Testis (tissue), 3 donors: ENCODE data around the gene ASB6. TPM values are rescaled to one million over a fixed set of nuclear protein-coding genes. Genes with fewer than 3 reads are reported as not detected.

ENCODE experiments used
- DNase-seq: peaks from one replicate; pipeline ENCODE4 v3.0.0-alpha.2; 2019
- H3K27ac ChIP-seq, 2 donors: fragments of 200-600 bp; sonication (generic); one replicate each; pipeline ENCODE4 v1.5.1; 2019
- H3K27me3 ChIP-seq: fragments of 200-600 bp; sonication (generic); one replicate; pipeline ENCODE4 v1.5.1; 2019
- H3K36me3 ChIP-seq: fragments of 200-600 bp; sonication (generic); one replicate; pipeline ENCODE4 v1.5.1; 2017; ENCODE audit warnings: low read depth; ENCODE audit errors: missing control alignments
- H3K4me1 ChIP-seq: fragments of 200-600 bp; sonication (generic); one replicate; pipeline ENCODE4 v1.5.1; 2019
- H3K4me3 ChIP-seq, 2 donors: fragments of 200-600 bp; sonication (generic); one replicate each; pipeline ENCODE4 v1.5.1; 2017 to 2019
- H3K9me3 ChIP-seq: fragments of 200-600 bp; sonication (generic); one replicate; pipeline ENCODE4 v1.5.1; 2017
- POLR2A ChIP-seq: fragments of 450-650 bp; IDR thresholded peaks from one replicate; pipeline ENCODE4 v1.6.1; 2017; ENCODE audit warnings: antibody characterized with exemption, mild to moderate bottlenecking, moderate library complexity
- WGBS, 2 donors: methylation state at CpG; one replicate each; pipeline ENCODE4 v1.1.5; 2018; 5-methylcytosine and 5-hydroxymethylcytosine counted together
- intact Hi-C: fragments of 100-400 bp; cut with DNase I; formaldehyde crosslinking; loops from one replicate; pipeline ENCODE4 v1.15.1; 2023; ENCODE audit warnings: low total_unique reads
- polyA plus RNA-seq: library from polyadenylated mRNA; stranded (reverse); fragments of 350-450 nt; fragmentation: Illumina TruSeq; extraction: RNeasy Lipid Tissue Mini Kit (QIAGEN cat#74804); gene quantifications from one replicate; pipeline ENCODE4 v1.2.3, GENCODE V29; 2014; ENCODE audit warnings: low read depth, low replicate concordance; ENCODE audit not compliant: insufficient read depth
- total RNA-seq, 2 donors: library from RNA; depleted of rRNA; stranded (reverse); fragments of >200 nt; gene quantifications; one replicate each; pipeline ENCODE4 v1.2.3, GENCODE V29; 2016
- TF ChIP-seq, protein P1 (sequence below), 3 experiments: fragments of 450-650 bp in 2 of 3; fragments of 200-600 bp in 1 of 3; sonication (generic) in 1 of 3; IDR thresholded peaks; one replicate each; pipeline ENCODE4 v1.5.1; 2016 to 2019; ENCODE audit warnings: antibody characterized with exemption in 3 of 3, mild to moderate bottlenecking in 2 of 3, moderate library complexity in 1 of 3

ASB6 gene
- total and polyA plus RNA-seq, 3 donors from 2014 or later, result 21.4 to 61.7 (median 51.2) TPM

DNA sequence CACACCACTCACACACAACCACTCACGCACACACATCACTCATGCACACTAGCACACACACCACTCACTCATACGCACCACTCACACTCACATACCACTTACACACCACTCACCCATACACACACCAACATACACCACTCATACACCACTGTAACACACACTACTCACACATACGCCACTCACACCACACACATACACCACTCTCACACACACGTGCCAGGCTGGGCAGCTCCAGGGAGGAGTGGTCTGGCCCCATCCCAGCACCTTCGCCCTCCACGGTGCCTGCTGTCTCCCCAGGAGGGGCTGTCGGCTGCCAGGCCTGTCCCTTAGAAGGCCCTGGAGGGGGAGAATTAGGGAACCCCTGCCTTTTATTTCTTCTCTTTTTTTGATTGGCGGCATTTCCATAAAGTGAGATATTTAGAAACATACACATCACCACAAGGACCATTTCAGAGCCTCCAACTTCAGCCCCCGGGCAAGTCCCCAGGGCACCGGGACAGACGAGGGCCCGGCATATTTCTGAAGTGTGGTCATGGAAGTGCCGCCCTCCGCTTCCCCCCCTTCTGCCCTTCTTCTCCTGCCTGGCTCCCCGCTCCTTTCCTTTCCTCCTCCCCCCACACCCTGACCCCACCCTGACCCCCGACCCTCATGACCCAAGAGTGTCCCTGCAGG lies 6.3 kb upstream of the ASB6 start:
- TF ChIP-seq, protein P1, sequence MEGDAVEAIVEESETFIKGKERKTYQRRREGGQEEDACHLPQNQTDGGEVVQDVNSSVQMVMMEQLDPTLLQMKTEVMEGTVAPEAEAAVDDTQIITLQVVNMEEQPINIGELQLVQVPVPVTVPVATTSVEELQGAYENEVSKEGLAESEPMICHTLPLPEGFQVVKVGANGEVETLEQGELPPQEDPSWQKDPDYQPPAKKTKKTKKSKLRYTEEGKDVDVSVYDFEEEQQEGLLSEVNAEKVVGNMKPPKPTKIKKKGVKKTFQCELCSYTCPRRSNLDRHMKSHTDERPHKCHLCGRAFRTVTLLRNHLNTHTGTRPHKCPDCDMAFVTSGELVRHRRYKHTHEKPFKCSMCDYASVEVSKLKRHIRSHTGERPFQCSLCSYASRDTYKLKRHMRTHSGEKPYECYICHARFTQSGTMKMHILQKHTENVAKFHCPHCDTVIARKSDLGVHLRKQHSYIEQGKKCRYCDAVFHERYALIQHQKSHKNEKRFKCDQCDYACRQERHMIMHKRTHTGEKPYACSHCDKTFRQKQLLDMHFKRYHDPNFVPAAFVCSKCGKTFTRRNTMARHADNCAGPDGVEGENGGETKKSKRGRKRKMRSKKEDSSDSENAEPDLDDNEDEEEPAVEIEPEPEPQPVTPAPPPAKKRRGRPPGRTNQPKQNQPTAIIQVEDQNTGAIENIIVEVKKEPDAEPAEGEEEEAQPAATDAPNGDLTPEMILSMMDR (IDR thresholded peaks at IDR 0.05), result no peak
- TF ChIP-seq POLR2A, result no peak
- H3K27me3 ChIP-seq, result no peaks in the 10 kb centered on the region
- no peaks in the 10 kb centered on the region for H3K4me1 ChIP-seq
- DNase-seq, result no peak
- H3K9me3 ChIP-seq, result no peaks in the 10 kb centered on the region
- H3K36me3 ChIP-seq, result no peaks in the 10 kb centered on the region
- H3K27ac ChIP-seq, result no peak overlapping the region
- intact Hi-C loops, result loop anchor here (5.0 kb wide), 1 partner anchor 134 kb away; no protein-coding TSS in a partner anchor
- 77 to 78% methylated on average over 16 of the region's 16 CpGs for WGBS, 2 donors
- H3K4me3 ChIP-seq, result no peak overlapping the region

DNA sequence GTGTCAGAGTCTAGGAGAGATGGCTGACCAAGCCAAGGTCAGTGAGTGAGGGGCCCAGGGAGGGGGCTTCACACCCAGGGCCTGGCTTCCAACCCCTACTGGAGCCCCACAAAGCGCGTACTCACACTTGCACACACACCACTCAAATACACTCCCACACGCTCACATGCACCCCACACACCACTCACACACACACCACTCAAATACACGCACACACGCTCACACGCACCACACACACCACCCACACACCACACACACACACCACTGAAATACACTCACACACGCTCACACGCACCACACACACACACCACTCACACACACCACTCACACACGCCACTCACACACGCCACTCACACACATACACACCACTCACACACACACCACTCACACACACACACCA lies 5.7 kb upstream of the ASB6 start:
- H3K9me3 ChIP-seq, result no peaks in the 10 kb centered on the region
- H3K27me3 ChIP-seq, result no peaks in the 10 kb centered on the region
- no peaks in the 10 kb centered on the region for H3K36me3 ChIP-seq
- TF ChIP-seq POLR2A, result no peak
- TF ChIP-seq, protein P1 (IDR thresholded peaks at IDR 0.05), result no peak
- H3K27ac ChIP-seq, result no peak overlapping the region
- H3K4me1 ChIP-seq, result no peaks in the 10 kb centered on the region
- intact Hi-C loops, result loop anchor here (5.0 kb wide), 1 partner anchor 135 kb away; no protein-coding TSS in a partner anchor
- 82% methylated on average over 10 of the region's 10 CpGs for WGBS, 2 donors
- no peak for DNase-seq
- no peak overlapping the region for H3K4me3 ChIP-seq

DNA sequence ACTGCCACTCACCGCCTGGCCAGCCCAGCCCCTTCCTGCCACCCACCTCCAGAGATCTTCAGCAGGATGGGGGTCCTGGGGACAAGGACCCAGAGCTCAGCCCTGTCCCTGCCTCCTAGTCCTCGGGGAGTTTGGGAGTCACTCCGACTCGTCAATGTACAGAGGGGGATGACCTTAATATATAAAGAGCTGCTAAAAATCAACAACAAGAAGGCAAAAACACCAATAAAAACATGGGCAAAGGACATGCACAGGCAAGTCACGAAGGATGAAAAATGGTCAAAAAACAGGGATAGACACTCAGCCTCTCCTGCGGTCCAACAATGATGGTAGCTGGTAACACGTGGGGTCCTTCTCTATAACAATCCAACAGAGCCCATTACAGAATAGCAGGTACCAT lies 4.7 kb upstream of the ASB6 start:
- intact Hi-C loops, result loop anchor here (5.0 kb wide), 1 partner anchor 136 kb away; no protein-coding TSS in a partner anchor
- Histone ChIP-seq H3K4me1 (no peaks in the 10 kb centered on the region), H3K27ac (no peak overlapping the region), H3K27me3 (no peaks in the 10 kb centered on the region), H3K36me3 (no peaks in the 10 kb centered on the region), H3K9me3 (no peaks in the 10 kb centered on the region), H3K4me3 (no peak overlapping the region)
- no peak for DNase-seq
- no peak for TF ChIP-seq POLR2A
- TF ChIP-seq, protein P1 (IDR thresholded peaks at IDR 0.05), result no peak
- WGBS, 2 donors, result 94 to 96% methylated on average over 7 of the region's 7 CpGs

DNA sequence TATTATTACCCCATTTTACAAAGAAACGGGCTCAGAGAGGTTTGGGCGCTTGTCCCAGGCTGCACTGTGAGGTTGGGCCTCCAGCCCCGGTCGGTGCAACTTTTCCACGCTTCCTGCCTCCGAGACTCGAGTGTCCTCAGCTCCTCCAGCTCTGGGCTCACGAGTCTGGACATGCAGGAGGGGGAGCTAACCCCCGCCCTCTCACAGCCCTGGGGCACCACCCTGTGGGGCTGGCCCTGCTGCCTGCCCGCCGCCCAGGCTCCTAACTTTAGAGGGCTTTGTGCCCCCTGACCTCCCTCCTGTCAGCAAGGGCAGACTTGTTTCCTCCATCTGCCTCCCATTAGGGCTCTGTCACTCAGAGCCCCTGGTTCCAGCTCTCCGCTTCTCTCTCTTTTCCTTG lies 4.3 kb upstream of the ASB6 start:
- Histone ChIP-seq H3K27me3 (no peaks in the 10 kb centered on the region), H3K36me3 (no peaks in the 10 kb centered on the region), H3K27ac (no peak overlapping the region), H3K4me1 (no peaks in the 10 kb centered on the region), H3K9me3 (no peaks in the 10 kb centered on the region), H3K4me3 (no peak overlapping the region)
- TF ChIP-seq POLR2A, result no peak
- TF ChIP-seq, protein P1 (IDR thresholded peaks at IDR 0.05), result no peak
- no peak for DNase-seq
- WGBS, 2 donors, result 88 to 90% methylated on average over 11 to 12 of the region's 12 CpGs
- intact Hi-C loops, result loop anchor here (5.0 kb wide), 1 partner anchor 136 kb away; no protein-coding TSS in a partner anchor

DNA sequence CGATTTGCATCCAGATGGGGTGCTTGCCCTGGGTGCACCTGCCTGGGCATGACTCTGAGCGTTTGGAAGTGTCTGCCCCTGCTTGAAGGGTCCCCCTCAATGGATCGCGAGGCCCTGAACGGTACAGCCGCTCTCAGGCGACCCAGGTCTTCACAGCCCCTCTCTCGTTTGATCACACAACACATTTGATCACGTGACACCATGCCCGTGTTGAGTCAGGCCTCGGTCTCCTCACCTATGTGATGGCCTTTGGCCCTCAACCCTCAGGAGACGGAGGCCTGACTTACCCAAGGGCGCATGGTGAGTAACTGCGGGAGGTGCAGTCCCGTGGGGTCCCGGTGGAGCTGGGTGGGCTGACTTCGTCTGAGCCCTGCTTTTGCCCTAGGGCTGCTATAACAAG lies 3.0 kb upstream of the ASB6 start:
- no peak for DNase-seq
- 75 to 83% methylated on average over 11 to 17 of the region's 17 CpGs for WGBS, 2 donors
- no peaks in the 10 kb centered on the region for H3K36me3 ChIP-seq
- TF ChIP-seq POLR2A, result no peak
- TF ChIP-seq, protein P1 (IDR thresholded peaks at IDR 0.05), result no peak
- H3K27me3 ChIP-seq, result no peaks in the 10 kb centered on the region
- H3K27ac ChIP-seq, result no peak overlapping the region
- intact Hi-C loops, result loop anchor here (5.0 kb wide), 1 partner anchor 137 kb away; no protein-coding TSS in a partner anchor
- peaks cover 12% of the 10 kb centered on the region for H3K4me1 ChIP-seq
- H3K4me3 ChIP-seq, result no peak overlapping the region
- no peaks in the 10 kb centered on the region for H3K9me3 ChIP-seq
